ENCODE measurements around the gene TRPM8.

DNA sequence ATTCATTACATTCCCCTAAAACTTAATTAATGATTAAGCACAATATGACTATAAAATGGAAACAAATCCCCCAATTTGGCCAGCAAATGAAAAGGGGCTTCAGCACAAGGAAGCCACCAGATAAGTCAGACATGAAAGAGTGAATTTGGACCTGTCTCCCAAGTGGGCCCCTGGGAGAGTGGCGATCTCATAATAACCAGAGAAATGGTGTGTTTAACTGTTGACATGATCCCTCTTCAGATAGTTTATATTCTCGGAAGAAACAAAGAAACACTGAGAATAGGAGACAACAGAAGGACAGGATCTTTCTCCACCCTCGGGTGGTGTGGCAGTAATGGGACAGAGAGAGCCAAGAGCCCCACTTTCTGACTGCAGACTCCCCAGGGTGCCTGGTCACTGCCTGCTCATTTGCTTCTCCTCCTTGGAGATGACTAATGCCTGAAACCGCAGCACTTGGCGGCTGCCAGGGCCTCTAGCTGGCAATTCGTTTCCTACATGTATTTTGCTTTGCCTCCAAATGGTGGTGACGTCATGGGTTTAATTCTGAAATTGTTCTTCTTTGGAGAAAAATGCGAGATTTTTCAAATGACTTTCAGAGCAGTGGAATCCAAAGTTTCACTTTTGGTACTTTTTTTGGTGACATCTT is 86.9 kb downstream of the TRPM8 start:
- TF ChIP-seq, protein P1, sequence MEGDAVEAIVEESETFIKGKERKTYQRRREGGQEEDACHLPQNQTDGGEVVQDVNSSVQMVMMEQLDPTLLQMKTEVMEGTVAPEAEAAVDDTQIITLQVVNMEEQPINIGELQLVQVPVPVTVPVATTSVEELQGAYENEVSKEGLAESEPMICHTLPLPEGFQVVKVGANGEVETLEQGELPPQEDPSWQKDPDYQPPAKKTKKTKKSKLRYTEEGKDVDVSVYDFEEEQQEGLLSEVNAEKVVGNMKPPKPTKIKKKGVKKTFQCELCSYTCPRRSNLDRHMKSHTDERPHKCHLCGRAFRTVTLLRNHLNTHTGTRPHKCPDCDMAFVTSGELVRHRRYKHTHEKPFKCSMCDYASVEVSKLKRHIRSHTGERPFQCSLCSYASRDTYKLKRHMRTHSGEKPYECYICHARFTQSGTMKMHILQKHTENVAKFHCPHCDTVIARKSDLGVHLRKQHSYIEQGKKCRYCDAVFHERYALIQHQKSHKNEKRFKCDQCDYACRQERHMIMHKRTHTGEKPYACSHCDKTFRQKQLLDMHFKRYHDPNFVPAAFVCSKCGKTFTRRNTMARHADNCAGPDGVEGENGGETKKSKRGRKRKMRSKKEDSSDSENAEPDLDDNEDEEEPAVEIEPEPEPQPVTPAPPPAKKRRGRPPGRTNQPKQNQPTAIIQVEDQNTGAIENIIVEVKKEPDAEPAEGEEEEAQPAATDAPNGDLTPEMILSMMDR (IDR thresholded peaks at IDR 0.05; ENCODE audit: poor library complexity), result no peak
- no peak for TF ChIP-seq EZH2phosphoT487 (IDR thresholded peaks at IDR 0.05; ENCODE audit: low read depth, severe bottlenecking, unreplicated experiment)
